Liver (tissue), 9 donors: Measurements from ENCODE around the gene PGA3. TPM values are rescaled to one million over a fixed set of nuclear protein-coding genes. Genes with fewer than 3 reads are reported as not detected.

Experiments used
- DNase-seq: peaks from one replicate; pipeline ENCODE4 v3.0.0-alpha.2; 2017; ENCODE audit warnings: low spot score
- H3K27ac ChIP-seq, 2 donors: one replicate each; pipeline ENCODE4 v1.7.0; 2013; ENCODE audit warnings: inconsistent platforms in 2 of 2, low read length in 2 of 2, control low read depth in 1 of 2, low read depth in 1 of 2, mild to moderate bottlenecking in 1 of 2
- H3K27me3 ChIP-seq, 4 donors: one replicate each; pipeline versions ENCODE4 v1.6.1 to v1.7.0; 2013; ENCODE audit warnings: low read length in 3 of 4, inconsistent platforms in 1 of 4, mild to moderate bottlenecking in 1 of 4, moderate library complexity in 1 of 4; ENCODE audit not compliant: control insufficient read depth in 4 of 4, insufficient read depth in 4 of 4
- H3K36me3 ChIP-seq, 4 donors: one replicate each; pipeline versions ENCODE4 v1.6.1 to v1.7.0; 2013; ENCODE audit warnings: low read length in 3 of 4, mild to moderate bottlenecking in 3 of 4, low read depth in 1 of 4, moderate library complexity in 1 of 4; ENCODE audit not compliant: control insufficient read depth in 4 of 4, insufficient read depth in 3 of 4
- H3K4me1 ChIP-seq, 4 donors: one replicate each; pipeline versions ENCODE4 v1.6.1 to v1.7.0; 2013; ENCODE audit warnings: low read length in 3 of 4, mild to moderate bottlenecking in 3 of 4, moderate library complexity in 1 of 4; ENCODE audit not compliant: control insufficient read depth in 4 of 4, insufficient read depth in 4 of 4
- H3K4me3 ChIP-seq, 3 donors: one replicate each; pipeline versions ENCODE4 v1.6.1 to v1.7.0; 2013; ENCODE audit warnings: low read length in 3 of 3, control low read depth in 1 of 3, low read depth in 1 of 3, mild to moderate bottlenecking in 1 of 3
- H3K9ac ChIP-seq, 2 donors: one replicate each; pipeline ENCODE4 v1.7.0; 2013; ENCODE audit warnings: low read length in 2 of 2, mild to moderate bottlenecking in 2 of 2, moderate library complexity in 2 of 2, control low read depth in 1 of 2, low read depth in 1 of 2
- H3K9me3 ChIP-seq, 4 donors: one replicate each; pipeline versions ENCODE4 v1.6.1 to v1.7.0; 2013; ENCODE audit warnings: low read length in 3 of 4; ENCODE audit not compliant: control insufficient read depth in 4 of 4
- ATF3 ChIP-seq: IDR thresholded peaks from 2 replicates; pipeline ENCODE4 v1.6.1; 2016; ENCODE audit warnings: antibody characterized with exemption
- EGR1 ChIP-seq, 2 donors: IDR thresholded peaks; 2 replicates each; pipeline ENCODE4 v1.6.1; 2016 to 2018; ENCODE audit warnings: antibody characterized with exemption in 2 of 2, low read depth in 2 of 2
- FOXA2 ChIP-seq: IDR thresholded peaks from 2 replicates; pipeline ENCODE4 v1.6.1; 2016; ENCODE audit warnings: antibody characterized with exemption
- GABPA ChIP-seq, 2 donors: IDR thresholded peaks in 1 of 2; conservative IDR thresholded peaks in 1 of 2; 2 replicates each; pipeline ENCODE4 v1.6.1; 2016; ENCODE audit warnings: antibody characterized with exemption in 2 of 2, mild to moderate bottlenecking in 1 of 2, moderate library complexity in 1 of 2
- HNF4A ChIP-seq, 2 donors: conservative IDR thresholded peaks; 2 replicates each; pipeline ENCODE4 v1.6.1; 2016; ENCODE audit warnings: antibody characterized with exemption in 2 of 2, mild to moderate bottlenecking in 2 of 2
- HNF4G ChIP-seq: IDR thresholded peaks from 2 replicates; pipeline ENCODE4 v1.6.1; 2016; ENCODE audit warnings: antibody characterized with exemption
- JUND ChIP-seq, 2 donors: IDR thresholded peaks; 2 replicates each; pipeline ENCODE4 v1.6.1; 2016; ENCODE audit warnings: antibody characterized with exemption in 2 of 2
- MAX ChIP-seq: IDR thresholded peaks from 2 replicates; pipeline ENCODE4 v1.6.1; 2016; ENCODE audit warnings: antibody characterized with exemption
- RAD21 ChIP-seq, 2 donors: IDR thresholded peaks; 2 replicates each; pipeline ENCODE4 v1.6.1; 2016; ENCODE audit warnings: antibody characterized with exemption in 2 of 2, mild to moderate bottlenecking in 2 of 2
- REST ChIP-seq: IDR thresholded peaks from 2 replicates; pipeline ENCODE4 v1.6.1; 2016; ENCODE audit warnings: antibody characterized with exemption, mild to moderate bottlenecking
- RXRA ChIP-seq, 2 donors: IDR thresholded peaks; 2 replicates each; pipeline ENCODE4 v1.6.1; 2017 to 2018; ENCODE audit warnings: antibody characterized with exemption in 2 of 2, mild to moderate bottlenecking in 1 of 2
- SP1 ChIP-seq: IDR thresholded peaks from 2 replicates; pipeline ENCODE4 v1.6.1; 2018; ENCODE audit warnings: antibody characterized with exemption, mild to moderate bottlenecking
- TAF1 ChIP-seq: conservative IDR thresholded peaks from 2 replicates; pipeline ENCODE4 v1.6.1; 2016; ENCODE audit warnings: antibody characterized with exemption, mild to moderate bottlenecking
- YY1 ChIP-seq: IDR thresholded peaks from 2 replicates; pipeline ENCODE4 v1.6.1; 2016; ENCODE audit warnings: antibody characterized with exemption, mild to moderate bottlenecking
- ZBTB33 ChIP-seq: IDR thresholded peaks from 2 replicates; pipeline ENCODE4 v1.6.1; 2016; ENCODE audit warnings: antibody characterized with exemption
- WGBS: extraction: QIAGEN DNeasy Blood & Tissue Kit; methylation state at CpG from one replicate; pipeline ENCODE4 v1.1.7; 2013; 5-methylcytosine and 5-hydroxymethylcytosine counted together
- polyA plus RNA-seq, 2 donors: library from polyadenylated mRNA; stranded (reverse) in 1 of 2; unstranded in 1 of 2; fragments of 200-250 nt in 1 of 2; fragments of >200 nt in 1 of 2; fragmentation: Nextera tagmentation in 1 of 2; extraction: Ambion mirVana in 1 of 2; gene quantifications; one replicate each; pipeline versions ENCODE4 v1.2.1 to v1.2.3, GENCODE V29; 2013 to 2015
- total RNA-seq, 2 donors: library from RNA; depleted of rRNA; stranded (reverse); fragments of >200 nt; gene quantifications; one replicate each; pipeline ENCODE4 v1.2.3, GENCODE V29; 2014
- donor health status: healthy.
- donor health status: healthy.
- donor health status: healthy.
- donor health status: healthy.
- donor health status: healthy.

PGA3 gene
- total and polyA plus RNA-seq, 4 donors = 0.25 to 0.56 (median 0.54) TPM; not detected in 1

- no peak for TF ChIP-seq ZBTB33
- no peak for TF ChIP-seq RAD21 (IDR thresholded peaks at IDR 0.05)
- TF ChIP-seq JUND (IDR thresholded peaks at IDR 0.05) = no peak
Measured at GRCh38 chr11:61157743-61158142, 45.6 kb upstream of the PGA3 start (continued).

- no peak overlapping the region for H3K9ac ChIP-seq
- H3K36me3 ChIP-seq = peaks cover 0 to 8% (median 0%) of the 10 kb centered on the region in 4 donors
- TF ChIP-seq RXRA (IDR thresholded peaks at IDR 0.05) (no peak), YY1 (no peak), RAD21 (IDR thresholded peaks at IDR 0.05) (no peak), FOXA2 (no peak), SP1 (no peak), TAF1 (no peak), JUND (IDR thresholded peaks at IDR 0.05) (no peak), GABPA (IDR thresholded peaks at IDR 0.05 in 1 of 2, conservative IDR thresholded peaks at IDR 0.05 in 1 of 2) (no peak), ZBTB33 (no peak), HNF4G (no peak), ATF3 (no peak), HNF4A (conservative IDR thresholded peaks at IDR 0.05) (no peak), MAX (no peak)
- no peak overlapping the region for H3K4me3 ChIP-seq
- WGBS = 62% methylated on average over 3 of the region's 3 CpGs
- H3K27me3 ChIP-seq = no peaks in the 10 kb centered on the region
- no peak for DNase-seq
- peaks cover 0 to 6% (median 0%) of the 10 kb centered on the region in 4 donors for H3K9me3 ChIP-seq
- peak overlapping the region in 1 of 2 donors; percentile 26 for H3K27ac ChIP-seq
- peaks cover 0 to 18% (median 15%) of the 10 kb centered on the region in 4 donors for H3K4me1 ChIP-seq
Measured at GRCh38 chr11:61158691-61159381, 44.5 kb upstream of the PGA3 start.

- H3K36me3 ChIP-seq = peaks cover 0 to 8% (median 0%) of the 10 kb centered on the region in 4 donors
- no peaks in the 10 kb centered on the region for H3K27me3 ChIP-seq
- 15% methylated on average over 25 of the region's 25 CpGs for WGBS
- H3K4me3 ChIP-seq = peak overlapping the region; percentile 63 to 88 (median 85)
- peaks cover 0 to 18% (median 15%) of the 10 kb centered on the region in 4 donors for H3K4me1 ChIP-seq
- no peaks in the 10 kb centered on the region for H3K9me3 ChIP-seq
- DNase-seq = no peak
- TF ChIP-seq RXRA (IDR thresholded peaks at IDR 0.05) (no peak), ZBTB33 (no peak), HNF4G (no peak), ATF3 (no peak), REST (peak; percentile 71), YY1 (no peak), FOXA2 (no peak), SP1 (no peak), HNF4A (conservative IDR thresholded peaks at IDR 0.05) (peak; percentile 59 to 61), TAF1 (no peak), EGR1 (IDR thresholded peaks at IDR 0.05; ENCODE audit: low read depth in 2 of 2) (no peak), GABPA (IDR thresholded peaks at IDR 0.05 in 1 of 2, conservative IDR thresholded peaks at IDR 0.05 in 1 of 2) (no peak), MAX (peak; percentile 38)
- H3K27ac ChIP-seq = peak overlapping the region; percentile 92 to 95
- peak overlapping the region; percentile 13 to 69 for H3K9ac ChIP-seq
Measured at GRCh38 chr11:61160487-61161189, 42.7 kb upstream of the PGA3 start.
